Measurements from ENCODE around the gene NKTR.
A peak's percentile ranks its signal among the peaks of the same experiment; 100 is the strongest.
"Not testable (repeated sequence)": the region's sequence is repeated elsewhere in the genome, so short reads cannot be mapped to it uniquely, and the experiment has no call there.

The NKTR gene

GRCh38 chr3:42590989-42591756 lies 9.3 kb upstream of the NKTR start:
- peak in 1 of 42 donors; percentile 40 for DNase-seq
- intact Hi-C loops (cut with DNase I) = no loop called here

- no peak for DNase-seq
- intact Hi-C loops (cut with DNase I) = no loop called here
Measured at GRCh38 chr3:42591811-42592210, 8.7 kb upstream of the NKTR start.

DNA sequence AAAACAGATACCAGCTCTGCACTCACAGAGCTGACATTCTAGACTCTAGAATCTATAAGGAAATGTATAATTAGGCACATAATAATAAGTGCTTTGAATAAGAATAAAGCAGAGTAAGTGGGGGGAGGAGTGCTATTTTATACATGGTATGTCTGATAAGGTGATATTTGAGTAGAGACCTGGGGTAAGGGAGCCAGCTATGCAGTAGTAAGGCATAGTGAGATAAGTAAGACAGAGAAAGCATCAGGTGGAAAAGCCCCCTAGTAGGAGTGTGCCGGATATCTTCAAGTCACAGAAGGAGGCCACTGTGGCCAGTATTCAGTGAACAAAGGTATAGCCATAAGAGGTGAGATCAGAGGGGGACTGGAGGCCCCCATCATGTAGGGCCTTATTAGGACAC lies 6.9 kb upstream of the NKTR start:
- intact Hi-C loops (cut with DNase I) = no loop called here
- DNase-seq = no peak

DNA sequence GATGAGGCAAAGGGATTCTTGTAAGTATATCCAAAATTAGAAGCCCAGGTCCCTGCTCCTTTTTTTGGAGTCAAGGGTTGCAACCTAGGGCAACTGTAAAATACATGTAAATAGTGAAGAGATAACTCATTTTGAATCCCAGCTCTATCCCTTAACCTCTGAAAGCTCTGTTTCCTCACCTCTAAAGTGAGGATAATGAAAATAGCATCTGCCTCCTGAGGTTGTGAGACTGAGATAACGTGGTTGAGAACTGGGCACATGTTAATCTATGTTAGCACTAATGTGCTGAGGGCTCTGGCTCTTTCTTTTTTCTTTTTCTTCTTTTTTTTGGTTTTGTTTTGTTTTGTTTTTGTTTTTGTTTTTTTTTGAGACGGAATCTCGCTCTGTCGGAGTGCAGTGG lies 4.8 kb upstream of the NKTR start:
- no peak for DNase-seq
- intact Hi-C loops (cut with DNase I) = no loop called here

DNA sequence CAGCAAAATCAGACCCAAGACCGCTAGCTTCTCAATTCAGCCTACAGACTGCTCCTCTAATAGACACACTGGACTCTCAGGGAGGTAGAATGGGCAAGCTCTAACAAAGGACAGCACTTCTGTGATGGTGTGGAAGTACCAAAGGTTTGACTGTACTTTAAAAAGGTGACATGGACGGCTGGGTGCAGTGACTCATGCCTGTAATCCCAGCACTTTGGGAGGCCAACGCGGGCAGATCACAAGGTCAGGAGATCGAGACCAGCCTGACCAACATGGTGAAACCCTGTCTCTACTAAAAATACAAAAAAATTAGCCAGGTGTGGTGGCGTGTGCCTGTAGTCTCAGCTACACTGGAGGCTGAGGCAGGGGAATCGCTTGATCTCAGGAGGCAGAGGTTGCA lies 3.4 kb upstream of the NKTR start:
- DNase-seq; intact Hi-C loops (cut with DNase I): not testable (repeated sequence)

- intact Hi-C loops (cut with DNase I) = loop anchor here (5.0 kb wide), 1 partner anchor 51 kb away; the partner anchor contains the start of gene ZBTB47
- DNase-seq = peak in 38 of 42 donors; percentile 8 to 79 (median 57)
Measured at GRCh38 chr3:42600958-42601675, 631 bp downstream of the NKTR start.

DNA sequence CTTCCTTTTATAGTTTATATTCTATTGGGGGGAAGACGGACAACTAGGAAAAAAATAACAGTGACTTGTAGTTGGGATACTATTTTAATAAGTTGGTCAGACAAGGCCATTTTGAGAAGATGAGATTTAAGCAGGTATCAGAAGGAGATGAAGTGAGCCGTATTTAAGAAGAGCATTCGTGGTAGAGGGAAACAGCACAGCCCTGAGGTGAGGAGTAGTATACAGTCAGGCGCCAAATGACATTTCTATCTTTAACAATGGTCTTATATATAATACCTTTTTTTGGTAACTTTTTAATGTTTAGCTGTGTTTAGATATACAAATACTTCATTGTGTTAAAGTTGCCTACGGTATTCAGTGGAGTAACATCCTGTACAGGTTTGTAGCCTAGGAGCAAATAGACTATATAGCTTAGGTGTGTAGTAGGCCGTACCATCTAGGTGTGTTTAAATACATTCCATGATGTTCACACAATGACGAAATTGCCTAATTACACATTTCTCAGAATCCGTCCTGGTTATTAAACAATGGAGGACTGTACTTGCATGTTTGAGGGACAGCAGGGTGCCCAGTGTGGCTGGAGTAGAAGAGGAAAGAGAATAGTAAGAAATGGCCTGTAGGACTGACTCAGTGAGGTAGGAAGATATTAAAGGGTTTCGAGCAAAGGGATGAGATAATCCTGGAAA lies 1.6 kb downstream of the NKTR start:
- intact Hi-C loops (cut with DNase I) = loop anchor here (5.0 kb wide), 1 partner anchor 50 kb away; the partner anchor contains the start of gene ZBTB47
- DNase-seq = no peak

DNA sequence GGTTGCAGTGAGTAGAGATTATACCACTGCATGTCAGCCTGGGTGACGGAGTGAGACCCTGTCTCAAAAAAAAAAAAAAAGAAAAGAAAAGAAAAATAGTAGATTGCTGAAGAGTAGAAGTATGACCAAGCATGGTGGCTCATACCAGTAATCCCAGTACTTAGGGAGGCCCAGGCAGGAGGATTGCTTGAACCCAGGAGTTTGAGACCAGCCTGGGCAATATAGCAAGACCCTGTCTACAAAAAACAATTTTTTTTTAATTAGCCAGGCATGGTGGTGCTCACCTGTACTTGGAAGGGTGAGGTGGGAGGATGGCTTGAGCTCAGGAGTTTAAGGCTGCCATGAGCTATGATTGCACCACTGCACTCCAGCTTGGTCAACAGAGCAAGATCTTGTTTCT lies 2.5 kb downstream of the NKTR start:
- intact Hi-C loops (cut with DNase I) = loop anchor here (5.0 kb wide), 1 partner anchor 49 kb away; the partner anchor contains the start of gene ZBTB47
- no peak for DNase-seq

- intact Hi-C loops (cut with DNase I) = no loop called here
- DNase-seq = no peak
Measured at GRCh38 chr3:42605546-42606173, 5.2 kb downstream of the NKTR start.

DNA sequence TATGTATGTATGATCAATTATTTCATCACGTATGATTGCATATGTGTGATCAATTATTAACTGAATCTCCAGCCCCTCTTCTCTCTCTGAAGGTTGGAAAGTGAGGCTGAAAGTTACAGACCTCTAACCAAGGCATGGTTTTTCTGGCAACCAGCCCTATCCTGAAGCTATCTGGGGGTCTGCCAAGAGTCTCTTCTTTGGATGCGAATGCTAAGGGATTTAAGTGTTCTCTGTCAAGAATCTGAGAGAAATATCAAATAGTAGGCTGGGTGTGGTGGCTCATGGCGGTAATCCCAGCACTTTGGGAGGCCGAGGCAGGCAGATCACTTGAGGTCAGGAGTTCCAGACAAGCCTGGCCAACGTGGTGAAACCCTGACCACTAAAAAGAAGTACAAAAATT lies 8.1 kb downstream of the NKTR start:
- DNase-seq = no peak
- intact Hi-C loops (cut with DNase I) = no loop called here

DNA sequence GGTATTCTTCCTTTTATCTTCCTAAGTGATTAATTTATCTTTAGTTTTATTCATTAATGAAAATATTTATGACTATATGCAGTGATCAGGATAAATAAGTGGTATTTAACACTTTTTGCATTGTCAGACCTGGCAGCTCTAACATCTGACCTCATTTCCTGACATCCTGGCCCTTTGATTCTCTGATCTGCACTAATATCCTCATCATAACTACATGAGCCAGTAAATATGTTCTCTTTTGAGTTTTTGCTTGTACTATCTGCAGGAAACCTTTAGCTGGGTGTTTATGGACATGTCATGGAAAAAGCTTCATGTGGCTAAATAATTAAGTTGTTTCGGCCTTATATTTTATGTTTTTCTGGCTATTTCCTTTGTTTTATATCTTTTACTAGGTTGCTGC lies 10.5 kb downstream of the NKTR start:
- intact Hi-C loops (cut with DNase I) = no loop called here
- DNase-seq = no peak

DNA sequence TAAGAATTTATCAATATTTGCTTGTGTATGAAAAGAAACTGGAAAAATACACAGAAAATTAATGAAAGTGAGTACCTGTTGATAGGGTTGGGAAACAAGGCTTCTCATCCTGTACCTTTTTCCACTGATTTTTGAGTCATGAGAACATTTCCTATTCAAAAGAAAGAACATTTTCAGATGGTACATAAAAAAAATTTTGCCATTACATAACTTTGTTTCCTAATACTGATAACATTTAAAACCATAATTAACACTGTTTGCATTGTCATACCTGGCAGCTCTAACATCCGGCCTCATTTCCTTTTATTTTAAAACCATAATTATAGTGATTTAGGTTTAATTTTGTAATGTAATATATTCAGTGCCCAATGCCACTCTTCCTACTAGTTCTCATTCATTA lies 11.7 kb downstream of the NKTR start:
- DNase-seq = no peak
- intact Hi-C loops (cut with DNase I) = no loop called here

GRCh38 chr3:42612928-42613327 lies 12.4 kb downstream of the NKTR start:
- no peak for DNase-seq
- intact Hi-C loops (cut with DNase I) = no loop called here

- intact Hi-C loops (cut with DNase I) = no loop called here
Measured at GRCh38 chr3:42613462-42613861, 13.0 kb downstream of the NKTR start.

DNA sequence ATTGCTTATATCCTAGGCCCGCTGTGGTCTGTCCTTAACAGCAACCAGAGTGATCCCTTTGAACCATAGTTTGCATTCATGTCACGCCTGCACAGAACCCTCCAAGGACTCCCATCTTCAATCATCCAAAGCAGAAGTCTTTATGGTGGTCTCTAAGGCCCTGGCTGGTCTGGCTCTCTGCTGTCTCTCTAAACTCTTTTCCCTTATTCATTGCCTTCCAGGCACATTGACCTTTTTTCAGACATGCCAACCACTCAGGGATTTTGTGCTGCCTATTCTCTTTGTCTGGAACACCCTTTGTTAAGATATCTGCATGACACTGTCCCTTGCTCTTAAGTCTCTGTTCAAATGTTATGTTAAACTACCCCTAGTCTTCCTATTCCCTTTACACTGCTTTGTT lies 31.1 kb downstream of the NKTR start:
- intact Hi-C loops (cut with DNase I) = no loop called here
- no peak for DNase-seq

More at GRCh38 chr3:42613462-42613861, 13.0 kb downstream of the NKTR start:
- no peak for DNase-seq

GRCh38 chr3:42632146-42632545 lies 31.7 kb downstream of the NKTR start:
- intact Hi-C loops (cut with DNase I) = no loop called here

DNA sequence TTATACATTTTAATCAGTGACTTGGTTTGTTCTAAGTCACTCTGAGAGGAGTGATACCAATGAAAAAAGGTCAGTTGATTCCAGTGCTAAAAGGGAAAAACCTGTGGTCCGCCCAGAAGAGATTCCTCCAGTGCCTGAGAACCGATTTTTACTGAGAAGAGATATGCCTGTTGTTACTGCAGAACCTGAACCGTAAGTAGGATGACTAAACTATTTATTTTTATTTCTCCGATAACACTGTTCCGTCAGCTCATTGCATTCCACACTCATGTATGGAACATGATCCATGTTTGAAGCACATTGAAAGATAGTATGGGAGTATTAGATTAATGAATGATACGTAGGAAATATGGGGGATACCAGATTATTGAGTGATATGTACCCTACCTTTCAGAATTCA lies 33.1 kb downstream of the NKTR start:
- intact Hi-C loops (cut with DNase I) = no loop called here
- no peak for DNase-seq

More at GRCh38 chr3:42632146-42632545, 31.7 kb downstream of the NKTR start:
- no peak for DNase-seq

- intact Hi-C loops (cut with DNase I) = no loop called here
- no peak for DNase-seq
Measured at GRCh38 chr3:42635111-42635510, 34.6 kb downstream of the NKTR start.

DNA sequence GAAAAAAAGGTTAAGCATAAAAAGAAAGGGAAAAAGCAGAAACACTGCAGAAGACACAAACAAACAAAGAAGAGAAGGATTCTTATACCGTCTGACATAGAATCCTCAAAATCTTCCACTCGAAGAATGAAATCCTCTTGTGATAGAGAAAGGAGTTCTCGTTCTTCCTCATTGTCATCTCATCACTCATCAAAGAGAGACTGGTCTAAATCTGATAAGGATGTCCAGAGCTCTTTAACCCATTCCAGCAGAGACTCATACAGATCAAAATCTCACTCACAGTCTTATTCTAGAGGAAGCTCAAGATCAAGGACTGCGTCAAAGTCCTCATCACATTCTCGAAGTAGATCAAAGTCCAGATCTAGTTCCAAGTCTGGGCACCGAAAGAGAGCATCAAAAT lies 36.5 kb downstream of the NKTR start:
- DNase-seq = no peak
- intact Hi-C loops (cut with DNase I) = no loop called here
